Measurements from ENCODE around the gene KMO. TPM values are rescaled to one million over a fixed set of nuclear protein-coding genes. Genes with fewer than 3 reads are reported as not detected.

The KMO gene
- total and polyA plus RNA-seq, 2 of the 13 experiments (the other 11 are each of a cell fraction or from before 2014, with no cell fraction given) = 0.01 TPM; not detected in 1

DNA sequence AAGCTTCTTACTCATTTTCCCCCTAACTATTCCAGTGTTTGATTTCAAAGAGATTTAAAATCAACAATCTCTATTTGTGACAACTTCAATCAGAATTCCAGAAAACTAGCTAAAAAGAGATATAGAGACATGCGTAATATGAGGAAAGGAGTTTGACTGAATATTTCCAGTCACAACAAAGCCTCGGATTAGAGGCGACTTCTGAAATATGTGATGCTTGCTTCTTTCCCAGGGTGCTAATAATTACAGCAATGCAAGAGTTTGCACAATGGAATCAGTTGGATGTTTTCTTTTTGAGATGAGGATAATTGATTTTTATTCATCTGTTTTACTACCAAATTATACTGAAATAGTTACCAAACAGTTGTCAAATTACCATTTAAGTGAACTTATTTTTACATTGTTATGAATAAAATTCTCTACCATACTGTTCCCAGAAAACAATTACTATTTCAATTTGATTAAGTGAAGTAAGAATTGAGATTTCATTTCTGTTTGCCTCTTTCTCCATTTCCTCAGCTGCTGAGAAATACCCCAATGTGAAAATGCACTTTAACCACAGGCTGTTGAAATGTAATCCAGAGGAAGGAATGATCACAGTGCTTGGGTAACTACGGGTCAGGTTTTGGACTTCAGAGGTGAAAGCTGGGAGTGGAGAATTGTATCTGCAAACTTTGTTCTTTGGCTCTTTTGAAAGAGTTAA is 28.1 kb downstream of the KMO start:
- Histone ChIP-seq H3K4me2 (ENCODE audit: low read depth, low read length) (no peak overlapping the region), H3K4me1 (ENCODE audit: insufficient read depth, low read length) (peaks cover 15% of the 10 kb centered on the region; the same call in 1 of the 2 replicates), H3K27ac (ENCODE audit: extremely low read length, insufficient read depth, low read length) (no peak overlapping the region), H3K9me3 (ENCODE audit: low read length) (no peaks in the 10 kb centered on the region), H3K36me3 (replicated peaks in 1 of 2; ENCODE audit: control insufficient read depth in 1 of 2, insufficient read depth in 2 of 2, low read length in 2 of 2) (no peaks in the 10 kb centered on the region), H2AFZ (ENCODE audit: low read length) (no peak overlapping the region), H3K79me2 (ENCODE audit: insufficient read depth, low read length) (no peaks in the 10 kb centered on the region), H3K9ac (ENCODE audit: insufficient read depth, low read depth, low read length) (no peak overlapping the region), H3K4me3 (replicated peaks in 1 of 3; ENCODE audit: insufficient read depth in 1 of 3, low read depth in 2 of 3, low read length in 3 of 3) (no peak overlapping the region), H4K20me1 (ENCODE audit: insufficient read depth, low read length) (no peaks in the 10 kb centered on the region), H3K27me3 (ENCODE audit: control insufficient read depth in 1 of 2, insufficient read depth in 2 of 2, low read length in 2 of 2) (no peaks in the 10 kb centered on the region)
- 62% methylated on average over 4 of the region's 4 CpGs for WGBS (ENCODE audit: low lambda C conversion rate)
- no TSS peak for BruUV-seq (replicated peaks)
- intact Hi-C loops (cut with micrococcal nuclease; ENCODE audit: unreplicated experiment) = no loop called here
- CTCF ChIA-PET (ENCODE audit: low intra/inter-chr PET ratio, low total read pairs) = no interaction called here
- ATAC-seq (peak; percentile 71), FAIRE-seq (no peak), DNase-seq (ENCODE audit: low spot score) (no peak)
- in situ Hi-C loops (cut with HindIII; ENCODE audit: extremely low pct_ligation_motif_present, low pct_unique_long_range_greater_than_20kb) = no loop called here
- TF ChIP-seq HNF4G (IDR thresholded peaks at IDR 0.05; ENCODE audit: borderline replicate concordance, low read depth, low read length) (peak; percentile 31; the same call in 1 of the 2 replicates), HNF4G (CRISPR knock-in tag; IDR thresholded peaks at IDR 0.05; ENCODE audit: borderline replicate concordance, low read depth) (no peak), ZNF549 (CRISPR knock-in tag; IDR thresholded peaks at IDR 0.05) (no peak), HNF4A (CRISPR knock-in tag; IDR thresholded peaks at IDR 0.05) (peak; percentile 36)
- POLR2A ChIA-PET = no interaction called here

DNA sequence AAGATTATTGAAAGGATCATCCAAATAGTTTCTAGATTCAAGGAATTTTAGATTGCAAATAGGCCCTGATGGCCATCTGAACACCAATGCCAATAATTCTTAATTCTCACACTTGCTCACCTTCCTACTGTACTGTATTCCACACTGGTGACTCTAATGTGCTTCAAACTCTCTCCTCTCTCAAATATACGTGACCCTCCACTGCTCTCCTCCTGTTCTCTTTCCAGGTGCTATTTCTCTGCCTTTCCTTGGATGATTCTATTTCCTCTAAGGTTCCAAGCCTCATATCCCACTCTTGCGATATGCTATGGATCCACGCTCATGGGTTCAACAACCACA is 28.6 kb downstream of the KMO start:
- ATAC-seq (peak; percentile 47), FAIRE-seq (no peak), DNase-seq (ENCODE audit: low spot score) (no peak)
- no peak overlapping the region for H3K27ac ChIP-seq (ENCODE audit: extremely low read length, insufficient read depth, low read length)
- WGBS (ENCODE audit: low lambda C conversion rate) = 65% methylated on average over 3 of the region's 3 CpGs
- ChIA-PET POLR2A (no interaction called here), CTCF (ENCODE audit: low intra/inter-chr PET ratio, low total read pairs) (no interaction called here)
- in situ Hi-C loops (cut with HindIII; ENCODE audit: extremely low pct_ligation_motif_present, low pct_unique_long_range_greater_than_20kb) = no loop called here
- no peak overlapping the region for H3K4me3 ChIP-seq (replicated peaks in 1 of 3; ENCODE audit: insufficient read depth in 1 of 3, low read depth in 2 of 3, low read length in 3 of 3)
- no peaks in the 10 kb centered on the region for H3K27me3 ChIP-seq (ENCODE audit: control insufficient read depth in 1 of 2, insufficient read depth in 2 of 2, low read length in 2 of 2)
- no peaks in the 10 kb centered on the region for H3K9me3 ChIP-seq (ENCODE audit: low read length)
- no peak for TF ChIP-seq ZBTB20 (CRISPR knock-in tag; IDR thresholded peaks at IDR 0.05; ENCODE audit: borderline replicate concordance, low read depth)
- TF ChIP-seq NFKB2 (CRISPR knock-in tag; IDR thresholded peaks at IDR 0.05; ENCODE audit: borderline replicate concordance) = no peak
- no peak for TF ChIP-seq TBL1XR1 (IDR thresholded peaks at IDR 0.05; ENCODE audit: borderline replicate concordance, low read length, partially characterized antibody)
- TF ChIP-seq CCDC6 (CRISPR knock-in tag; IDR thresholded peaks at IDR 0.05) = no peak
- TF ChIP-seq ZNF496 (CRISPR knock-in tag; IDR thresholded peaks at IDR 0.05; ENCODE audit: insufficient replicate concordance) = no peak
- TF ChIP-seq, protein P1, sequence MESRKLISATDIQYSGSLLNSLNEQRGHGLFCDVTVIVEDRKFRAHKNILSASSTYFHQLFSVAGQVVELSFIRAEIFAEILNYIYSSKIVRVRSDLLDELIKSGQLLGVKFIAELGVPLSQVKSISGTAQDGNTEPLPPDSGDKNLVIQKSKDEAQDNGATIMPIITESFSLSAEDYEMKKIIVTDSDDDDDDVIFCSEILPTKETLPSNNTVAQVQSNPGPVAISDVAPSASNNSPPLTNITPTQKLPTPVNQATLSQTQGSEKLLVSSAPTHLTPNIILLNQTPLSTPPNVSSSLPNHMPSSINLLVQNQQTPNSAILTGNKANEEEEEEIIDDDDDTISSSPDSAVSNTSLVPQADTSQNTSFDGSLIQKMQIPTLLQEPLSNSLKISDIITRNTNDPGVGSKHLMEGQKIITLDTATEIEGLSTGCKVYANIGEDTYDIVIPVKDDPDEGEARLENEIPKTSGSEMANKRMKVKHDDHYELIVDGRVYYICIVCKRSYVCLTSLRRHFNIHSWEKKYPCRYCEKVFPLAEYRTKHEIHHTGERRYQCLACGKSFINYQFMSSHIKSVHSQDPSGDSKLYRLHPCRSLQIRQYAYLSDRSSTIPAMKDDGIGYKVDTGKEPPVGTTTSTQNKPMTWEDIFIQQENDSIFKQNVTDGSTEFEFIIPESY (CRISPR knock-in tag; IDR thresholded peaks at IDR 0.05) = no peak
- no peak for TF ChIP-seq ZNF569 (CRISPR knock-in tag; IDR thresholded peaks at IDR 0.05; ENCODE audit: borderline replicate concordance)
- no peak overlapping the region for H3K4me2 ChIP-seq (ENCODE audit: low read depth, low read length)
- H2AFZ ChIP-seq (ENCODE audit: low read length) = no peak overlapping the region
- intact Hi-C loops (cut with micrococcal nuclease; ENCODE audit: unreplicated experiment) = no loop called here
- no peaks in the 10 kb centered on the region for H3K36me3 ChIP-seq (replicated peaks in 1 of 2; ENCODE audit: control insufficient read depth in 1 of 2, insufficient read depth in 2 of 2, low read length in 2 of 2)
- no peaks in the 10 kb centered on the region for H3K79me2 ChIP-seq (ENCODE audit: insufficient read depth, low read length)
- peaks cover 15% of the 10 kb centered on the region; the same call in 1 of the 2 replicates for H3K4me1 ChIP-seq (ENCODE audit: insufficient read depth, low read length)
- no TSS peak for BruUV-seq (replicated peaks)
- H4K20me1 ChIP-seq (ENCODE audit: insufficient read depth, low read length) = no peaks in the 10 kb centered on the region
- H3K9ac ChIP-seq (ENCODE audit: insufficient read depth, low read depth, low read length) = no peak overlapping the region

Measured in HepG2 (cell line).